ENCODE results near the gene RLF.

DNA sequence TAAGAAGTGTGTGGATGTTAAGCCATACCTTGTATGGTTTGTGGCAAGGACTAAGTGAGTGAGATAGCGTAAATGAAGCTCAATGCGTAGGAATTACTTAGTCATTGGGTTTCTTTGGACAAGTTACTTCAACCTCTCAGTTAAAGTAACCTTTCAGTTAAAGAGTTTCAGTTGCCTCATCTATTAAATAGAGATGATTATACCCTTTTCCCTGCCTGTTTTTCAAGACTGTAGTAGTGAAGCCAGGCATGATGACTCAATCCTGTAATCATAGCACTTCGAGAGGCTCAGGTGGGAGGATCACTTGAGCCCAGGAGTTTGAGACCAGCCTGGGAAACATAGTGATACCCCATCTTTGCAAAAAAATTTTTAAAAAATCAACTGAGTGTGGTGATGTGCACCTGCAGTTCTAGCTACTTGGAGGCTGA is 103.2 kb downstream of the RLF start:
- TF ChIP-seq, protein P1, sequence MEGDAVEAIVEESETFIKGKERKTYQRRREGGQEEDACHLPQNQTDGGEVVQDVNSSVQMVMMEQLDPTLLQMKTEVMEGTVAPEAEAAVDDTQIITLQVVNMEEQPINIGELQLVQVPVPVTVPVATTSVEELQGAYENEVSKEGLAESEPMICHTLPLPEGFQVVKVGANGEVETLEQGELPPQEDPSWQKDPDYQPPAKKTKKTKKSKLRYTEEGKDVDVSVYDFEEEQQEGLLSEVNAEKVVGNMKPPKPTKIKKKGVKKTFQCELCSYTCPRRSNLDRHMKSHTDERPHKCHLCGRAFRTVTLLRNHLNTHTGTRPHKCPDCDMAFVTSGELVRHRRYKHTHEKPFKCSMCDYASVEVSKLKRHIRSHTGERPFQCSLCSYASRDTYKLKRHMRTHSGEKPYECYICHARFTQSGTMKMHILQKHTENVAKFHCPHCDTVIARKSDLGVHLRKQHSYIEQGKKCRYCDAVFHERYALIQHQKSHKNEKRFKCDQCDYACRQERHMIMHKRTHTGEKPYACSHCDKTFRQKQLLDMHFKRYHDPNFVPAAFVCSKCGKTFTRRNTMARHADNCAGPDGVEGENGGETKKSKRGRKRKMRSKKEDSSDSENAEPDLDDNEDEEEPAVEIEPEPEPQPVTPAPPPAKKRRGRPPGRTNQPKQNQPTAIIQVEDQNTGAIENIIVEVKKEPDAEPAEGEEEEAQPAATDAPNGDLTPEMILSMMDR (conservative IDR thresholded peaks at IDR 0.05), result no peak
- TF ChIP-seq EZH2 (IDR thresholded peaks at IDR 0.05; ENCODE audit: low read depth), result no peak

Measured in PC-9 (cell line).